ENCODE measurements around the gene SNORC.

DNA sequence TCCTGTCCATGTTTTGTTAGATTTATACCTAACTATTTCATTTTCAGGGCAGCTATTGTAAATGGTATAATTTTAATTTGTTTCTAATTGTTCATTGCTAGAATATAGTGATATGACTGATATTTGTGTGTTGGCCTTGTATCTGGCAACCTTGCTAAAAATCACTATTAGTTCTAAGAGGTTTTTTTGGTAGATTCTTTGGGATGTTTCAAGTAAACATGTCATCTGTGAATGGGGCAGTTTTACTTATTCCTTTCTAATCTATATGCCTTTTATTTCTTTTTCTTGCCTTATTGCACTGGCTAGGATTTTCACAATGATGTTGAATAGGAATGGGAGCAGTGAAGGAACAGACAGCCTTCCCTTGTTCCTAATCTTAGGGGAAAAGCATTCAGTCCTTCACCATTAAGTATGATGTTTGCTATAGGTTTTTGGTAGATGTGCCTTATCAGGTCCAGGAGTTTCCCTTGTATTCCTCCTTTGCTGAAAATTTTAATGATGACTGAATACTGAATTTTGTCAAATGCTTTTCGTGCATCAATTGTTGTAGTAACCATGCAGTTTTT, 41.7 kb downstream of the SNORC start:
- no peak for TF ChIP-seq FOXK2 (IDR thresholded peaks at IDR 0.05)
- no peak for TF ChIP-seq SP1 (IDR thresholded peaks at IDR 0.05)
- TF ChIP-seq BHLHE40 (IDR thresholded peaks at IDR 0.05; ENCODE audit: borderline replicate concordance): no peak
- TF ChIP-seq, protein P1, sequence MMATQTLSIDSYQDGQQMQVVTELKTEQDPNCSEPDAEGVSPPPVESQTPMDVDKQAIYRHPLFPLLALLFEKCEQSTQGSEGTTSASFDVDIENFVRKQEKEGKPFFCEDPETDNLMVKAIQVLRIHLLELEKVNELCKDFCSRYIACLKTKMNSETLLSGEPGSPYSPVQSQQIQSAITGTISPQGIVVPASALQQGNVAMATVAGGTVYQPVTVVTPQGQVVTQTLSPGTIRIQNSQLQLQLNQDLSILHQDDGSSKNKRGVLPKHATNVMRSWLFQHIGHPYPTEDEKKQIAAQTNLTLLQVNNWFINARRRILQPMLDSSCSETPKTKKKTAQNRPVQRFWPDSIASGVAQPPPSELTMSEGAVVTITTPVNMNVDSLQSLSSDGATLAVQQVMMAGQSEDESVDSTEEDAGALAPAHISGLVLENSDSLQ (IDR thresholded peaks at IDR 0.05): no peak
- no peak for TF ChIP-seq TARDBP (IDR thresholded peaks at IDR 0.05)
- TF ChIP-seq LEF1 (IDR thresholded peaks at IDR 0.05; ENCODE audit: borderline replicate concordance): no peak
- no peak for TF ChIP-seq L3MBTL2 (conservative IDR thresholded peaks at IDR 0.05)
- no peak for TF ChIP-seq ARNT (IDR thresholded peaks at IDR 0.05)
- TF ChIP-seq FOXA1 (IDR thresholded peaks at IDR 0.05): no peak
- no peak for TF ChIP-seq ZNF384 (IDR thresholded peaks at IDR 0.05)
- TF ChIP-seq FOXM1 (IDR thresholded peaks at IDR 0.05; ENCODE audit: borderline replicate concordance): no peak

Data from HEK293T (cell line).